Spinal cord (tissue), 4 donors: ENCODE measurements around the gene FBXW9. TPM values are rescaled to one million over a fixed set of nuclear protein-coding genes. Genes with fewer than 3 reads are reported as not detected.

Experiments
- polyA plus RNA-seq, 2 donors: library from polyadenylated mRNA; unstranded; fragments of 120-200 nt; gene quantifications; one replicate each; pipeline ENCODE4 v1.2.1, GENCODE V29; 2013; ENCODE audit not compliant: insufficient read length in 2 of 2
- small RNA-seq: library from RNA; depleted of rRNA; stranded (forward); fragments of <200 nt; gene quantifications from one replicate; pipeline ENCODE3, GENCODE V24; 2014; ENCODE audit warnings: low replicate concordance
- total RNA-seq, 2 donors: library from RNA; depleted of rRNA in 1 of 2; stranded (reverse); fragments of 120-200 nt in 1 of 2; fragments of >200 nt in 1 of 2; gene quantifications; one replicate each; pipeline versions ENCODE4 v1.2.3 to v1.2.4, GENCODE V29; 2013 to 2014

Gene FBXW9
- total and polyA plus RNA-seq, 4 donors = 6.2 to 21.7 (median 18.4) TPM

Small RNAs within 50 kb of the gene (small RNA-seq; reads per million reads assigned to genes)
- gene SNORD41 = 35.7 reads per million, percentile 97 among the genes with 10 or more reads in this experiment

Other genes with a start within 250 kb of the FBXW9 start
- 10 to 100 TPM; 13.1 to 20.5 TPM for gene ZNF709, start 211.8 kb downstream of the FBXW9 start, total RNA-seq
- gene ZNF709, start 211.8 kb downstream of the FBXW9 start, polyA plus RNA-seq = 1 to 10 TPM; 9.4 to 9.5 TPM
- 10 to 100 TPM; 19.9 to 23.6 TPM for gene ZNF564, start 145.1 kb downstream of the FBXW9 start, total RNA-seq
- 1 to 10 TPM; 5.8 to 6.3 TPM for gene ZNF564, start 145.1 kb downstream of the FBXW9 start, polyA plus RNA-seq
- gene ZNF490, start 85.8 kb downstream of the FBXW9 start, total RNA-seq = 10 to 100 TPM; 10.7 to 12.9 TPM
- gene ZNF490, start 85.8 kb downstream of the FBXW9 start, polyA plus RNA-seq = 1 to 10 TPM; 5.6 to 8.1 TPM
- 10 to 100 TPM; 19.4 to 20.8 TPM for gene ZNF791, start 85.7 kb downstream of the FBXW9 start, total RNA-seq
- 10 to 100 TPM; 17.4 to 17.5 TPM for gene ZNF791, start 85.7 kb downstream of the FBXW9 start, polyA plus RNA-seq
- gene MAN2B1, start 29.9 kb downstream of the FBXW9 start, total RNA-seq = 10 to 100 TPM; 18.9 to 30.6 TPM
- 10 to 100 TPM; 31.5 to 38.7 TPM for gene MAN2B1, start 29.9 kb downstream of the FBXW9 start, polyA plus RNA-seq
- gene WDR83, start 29.8 kb downstream of the FBXW9 start, total RNA-seq = 10 to 100 TPM in 1 of 2 donors, 1 to 10 TPM in 1; 9.3 to 14.9 TPM
- gene WDR83, start 29.8 kb downstream of the FBXW9 start, polyA plus RNA-seq = 10 to 100 TPM; 27.3 to 37.6 TPM
- gene DHPS, start 14.8 kb downstream of the FBXW9 start, total RNA-seq = 10 to 100 TPM; 52.5 to 97.1 TPM
- gene DHPS, start 14.8 kb downstream of the FBXW9 start, polyA plus RNA-seq = 100 to 1,000 TPM; 118 to 138 TPM
- gene GNG14, start 8.6 kb downstream of the FBXW9 start, total RNA-seq = not detected
- 1 to 10 TPM in 1 of 2 donors, not detected in 1; 1.6 TPM for gene GNG14, start 8.6 kb downstream of the FBXW9 start, polyA plus RNA-seq
- 10 to 100 TPM; 40.9 to 66.8 TPM for gene TNPO2, start 27.3 kb upstream of the FBXW9 start, total RNA-seq
- gene TNPO2, start 27.3 kb upstream of the FBXW9 start, polyA plus RNA-seq = 100 to 1,000 TPM; 146 to 155 TPM
- 100 to 1,000 TPM in 1 of 2 donors, 10 to 100 TPM in 1; 77.6 to 205 TPM for gene TRIR, start 38.1 kb upstream of the FBXW9 start, total RNA-seq
- gene TRIR, start 38.1 kb upstream of the FBXW9 start, polyA plus RNA-seq = 100 to 1,000 TPM; 220 to 224 TPM
- gene GET3, start 40.9 kb upstream of the FBXW9 start, total RNA-seq = 10 to 100 TPM; 50.9 to 84.4 TPM
- 100 to 1,000 TPM; 119 to 120 TPM for gene GET3, start 40.9 kb upstream of the FBXW9 start, polyA plus RNA-seq
- gene BEST2, start 55.2 kb upstream of the FBXW9 start, total RNA-seq = not detected
- gene BEST2, start 55.2 kb upstream of the FBXW9 start, polyA plus RNA-seq = under 1 TPM in 1 of 2 donors, not detected in 1; 0.24 TPM
- 10 to 100 TPM; 16.4 to 25.2 TPM for gene HOOK2, start 78.9 kb upstream of the FBXW9 start, total RNA-seq
- 10 to 100 TPM; 40.0 to 65.2 TPM for gene HOOK2, start 78.9 kb upstream of the FBXW9 start, polyA plus RNA-seq
- gene JUNB, start 94.9 kb upstream of the FBXW9 start, total RNA-seq = 100 to 1,000 TPM in 1 of 2 donors, 10 to 100 TPM in 1; 90.7 to 119 TPM
- 10 to 100 TPM; 23.3 to 52.2 TPM for gene JUNB, start 94.9 kb upstream of the FBXW9 start, polyA plus RNA-seq
- gene PRDX2, start 105.2 kb upstream of the FBXW9 start, total RNA-seq = 100 to 1,000 TPM; 280 to 444 TPM
- gene PRDX2, start 105.2 kb upstream of the FBXW9 start, polyA plus RNA-seq = 100 to 1,000 TPM; 435 to 476 TPM
- gene THSD8, start 105.4 kb upstream of the FBXW9 start, total RNA-seq = 1 to 10 TPM in 1 of 2 donors, not detected in 1; 8.7 TPM
- 1 to 10 TPM; 5.9 to 6.5 TPM for gene THSD8, start 105.4 kb upstream of the FBXW9 start, polyA plus RNA-seq
- gene RNASEH2A, start 110.0 kb upstream of the FBXW9 start, total RNA-seq = 10 to 100 TPM; 11.3 to 18.0 TPM
- gene RNASEH2A, start 110.0 kb upstream of the FBXW9 start, polyA plus RNA-seq = 10 to 100 TPM; 28.0 to 32.0 TPM
- 1 to 10 TPM; 1.1 to 1.8 TPM for gene RTBDN, start 137.9 kb upstream of the FBXW9 start, total RNA-seq
- gene RTBDN, start 137.9 kb upstream of the FBXW9 start, polyA plus RNA-seq = 1 to 10 TPM; 5.8 to 6.8 TPM
- 10 to 100 TPM; 12.2 to 39.1 TPM for gene MAST1, start 141.9 kb upstream of the FBXW9 start, total RNA-seq
- gene MAST1, start 141.9 kb upstream of the FBXW9 start, polyA plus RNA-seq = 100 to 1,000 TPM in 1 of 2 donors, 10 to 100 TPM in 1; 87.0 to 112 TPM
- 10 to 100 TPM; 11.7 to 19.7 TPM for gene DNASE2, start 184.8 kb upstream of the FBXW9 start, total RNA-seq
- 10 to 100 TPM; 23.6 TPM for gene DNASE2, start 184.8 kb upstream of the FBXW9 start, polyA plus RNA-seq
- 1 to 10 TPM; 2.1 to 3.2 TPM for gene KLF1, start 190.6 kb upstream of the FBXW9 start, total RNA-seq
- under 1 TPM; 0.42 to 0.57 TPM for gene KLF1, start 190.6 kb upstream of the FBXW9 start, polyA plus RNA-seq
- 10 to 100 TPM; 22.9 to 30.1 TPM for gene GCDH, start 194.5 kb upstream of the FBXW9 start, total RNA-seq
- 10 to 100 TPM; 36.1 to 45.1 TPM for gene GCDH, start 194.5 kb upstream of the FBXW9 start, polyA plus RNA-seq
- gene SYCE2, start 222.7 kb upstream of the FBXW9 start, total RNA-seq = under 1 TPM in 1 of 2 donors, not detected in 1; 0.88 TPM
- 1 to 10 TPM; 5.3 to 6.0 TPM for gene SYCE2, start 222.7 kb upstream of the FBXW9 start, polyA plus RNA-seq
- gene FARSA, start 237.1 kb upstream of the FBXW9 start, total RNA-seq = 10 to 100 TPM; 41.3 to 54.1 TPM
- 10 to 100 TPM; 74.0 to 80.6 TPM for gene FARSA, start 237.1 kb upstream of the FBXW9 start, polyA plus RNA-seq
- gene CALR, start 242.0 kb upstream of the FBXW9 start, total RNA-seq = 100 to 1,000 TPM; 452 to 872 TPM
- gene CALR, start 242.0 kb upstream of the FBXW9 start, polyA plus RNA-seq = 100 to 1,000 TPM; 521 to 592 TPM
- gene RAD23A, start 249.2 kb upstream of the FBXW9 start, total RNA-seq = 10 to 100 TPM; 37.6 to 85.9 TPM
- gene RAD23A, start 249.2 kb upstream of the FBXW9 start, polyA plus RNA-seq = 100 to 1,000 TPM; 101 to 109 TPM